Gastroesophageal sphincter (tissue), 3 donors: Measurements from ENCODE around the gene CCL26.

Experiments
- CTCF ChIP-seq, 4 experiments: fragments of 200-600 bp in 2 of 4; fragments of 450-650 bp in 2 of 4; sonication (generic) in 1 of 4; IDR thresholded peaks; one replicate each; pipeline ENCODE4 v1.5.1; 2017 to 2019; ENCODE audit warnings: antibody characterized with exemption in 4 of 4, mild to moderate bottlenecking in 2 of 4, moderate library complexity in 2 of 4
- POLR2A ChIP-seq, 2 donors: fragments of 450-650 bp; IDR thresholded peaks; one replicate each; pipeline ENCODE4 v1.6.1; 2017; ENCODE audit warnings: antibody characterized with exemption in 2 of 2, mild to moderate bottlenecking in 2 of 2, moderate library complexity in 1 of 2
- POLR2AphosphoS5 ChIP-seq: sonication (generic); formaldehyde crosslinking; IDR thresholded peaks from one replicate; pipeline ENCODE4 v1.6.1; 2017; ENCODE audit warnings: antibody characterized with exemption

- TF ChIP-seq CTCF (IDR thresholded peaks at IDR 0.05), result no peak
- TF ChIP-seq POLR2AphosphoS5, result no peak
- TF ChIP-seq POLR2A (IDR thresholded peaks at IDR 0.05), result no peak
Measured at GRCh38 chr7:75727881-75728593, 44.0 kb downstream of the CCL26 start.
